HG03103 (cell line): ENCODE data around the gene CCDC74A.
"Not testable (repeated sequence)": the region's sequence is repeated elsewhere in the genome, so short reads cannot be mapped to it uniquely, and the experiment has no call there.

Experiments
- ATAC-seq: cut with Tn5 transposase; IDR thresholded peaks from one replicate; pipeline ENCODE4 v1.9.1; 2021; ENCODE audit warnings: low read depth; ENCODE audit not compliant: unreplicated experiment

Gene CCDC74A

DNA sequence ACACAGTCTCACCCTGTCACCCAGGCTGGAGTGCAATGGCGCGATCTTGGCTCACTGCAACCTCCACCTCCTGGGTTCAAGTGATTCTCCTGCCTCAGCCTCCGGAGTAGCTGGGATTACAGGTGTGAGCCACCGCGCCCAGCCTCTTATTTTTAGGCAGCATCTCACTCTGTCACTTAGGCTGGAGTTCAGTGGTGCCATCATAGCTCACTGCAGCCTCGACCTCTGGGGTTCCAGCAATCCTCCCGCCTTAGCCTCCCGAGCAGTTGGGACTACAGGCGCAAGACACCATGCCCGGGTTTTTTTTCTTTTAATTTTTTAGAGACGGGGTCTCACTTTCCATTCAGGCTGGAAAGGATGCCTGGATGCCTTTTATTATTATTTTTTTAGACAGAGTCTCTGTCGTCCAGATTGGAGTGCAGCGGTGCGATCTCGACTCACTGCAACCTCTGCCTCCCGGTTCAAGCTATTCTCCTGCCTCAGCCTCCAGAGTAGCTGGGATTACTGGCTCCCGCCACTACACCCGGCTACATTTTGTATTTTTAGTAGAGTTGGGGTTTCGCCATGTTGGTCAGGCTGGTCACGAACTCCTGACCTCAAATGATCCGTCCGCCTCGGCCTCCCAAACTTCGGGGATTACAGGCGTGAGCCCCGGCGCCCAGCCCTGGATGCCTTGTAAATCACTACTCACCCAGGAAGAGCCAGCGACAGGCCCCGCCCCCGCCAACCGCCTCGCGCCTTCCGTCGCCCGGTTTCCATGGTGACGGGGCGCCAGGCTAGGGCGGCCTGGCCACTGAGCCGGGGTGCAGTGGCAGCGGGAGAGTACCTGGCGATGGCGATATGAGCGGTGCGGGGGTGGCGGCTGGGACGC is at the start of gene CCDC74A:
CCDC74A (plus strand) TSS at position 758 of the 871 bp plus-strand sequence; CDS start at position 841, 83 bp downstream.
- peak; percentile 71 for ATAC-seq

DNA sequence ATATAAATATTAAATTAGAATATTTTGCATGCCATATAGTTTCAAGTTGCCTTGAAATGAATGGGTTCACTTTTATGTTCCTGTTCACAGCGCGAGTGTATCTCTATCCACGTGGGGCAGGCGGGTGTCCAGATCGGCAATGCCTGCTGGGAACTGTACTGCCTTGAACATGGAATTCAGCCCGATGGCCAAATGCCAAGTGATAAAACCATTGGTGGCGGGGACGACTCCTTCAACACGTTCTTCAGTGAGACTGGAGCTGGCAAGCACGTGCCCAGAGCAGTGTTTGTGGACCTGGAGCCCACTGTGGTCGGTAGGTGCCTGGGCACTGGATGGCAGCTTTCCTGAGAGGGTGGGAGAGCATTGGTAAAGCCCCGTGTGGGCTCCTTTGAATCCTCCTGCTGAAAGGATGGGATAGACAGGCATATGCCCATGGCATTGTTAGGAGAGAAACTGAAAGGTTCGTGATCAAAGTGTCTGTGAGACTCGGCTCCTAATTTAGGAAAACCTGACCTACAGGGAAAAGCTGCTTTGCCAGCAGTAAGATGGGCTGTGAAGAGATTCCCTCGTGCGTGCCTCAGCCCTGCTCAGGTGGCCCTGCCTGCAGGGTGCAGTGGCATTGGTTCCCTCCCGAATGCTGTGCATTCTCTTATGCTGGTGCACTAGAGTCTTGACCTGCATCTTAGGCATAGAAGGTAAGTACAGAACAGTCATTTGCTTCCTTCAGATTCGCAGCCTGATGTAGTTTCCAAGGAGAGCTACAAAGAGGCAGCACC is 49.4 kb upstream of the CCDC74A start:
- ATAC-seq, result not testable (repeated sequence)

DNA sequence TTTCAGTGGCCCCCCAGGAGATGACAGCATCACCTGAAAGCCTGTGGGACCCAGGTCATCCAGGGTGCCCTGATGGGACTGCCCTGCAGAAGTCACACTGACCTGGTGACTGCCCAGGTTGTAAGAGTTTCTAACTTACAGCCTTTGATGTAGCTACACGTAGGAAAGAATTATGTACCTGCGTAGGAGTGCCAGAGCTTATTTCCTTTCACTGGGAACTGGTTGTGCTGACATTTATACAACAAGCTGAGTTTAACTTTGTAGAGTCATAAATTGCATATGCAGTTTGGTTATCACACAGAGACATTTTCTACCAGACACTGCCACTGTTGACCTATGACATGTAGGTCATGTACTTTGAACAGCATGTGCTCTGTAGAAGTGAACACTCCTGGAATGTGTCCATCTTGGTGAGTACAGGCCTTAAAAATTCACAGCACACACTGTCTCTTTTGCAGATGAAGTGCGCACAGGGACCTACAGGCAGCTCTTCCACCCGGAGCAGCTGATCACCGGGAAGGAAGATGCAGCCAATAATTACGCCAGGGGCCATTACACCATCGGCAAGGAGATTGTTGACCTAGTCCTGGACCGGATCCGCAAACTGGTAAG is 48.7 kb upstream of the CCDC74A start:
- not testable (repeated sequence) for ATAC-seq

DNA sequence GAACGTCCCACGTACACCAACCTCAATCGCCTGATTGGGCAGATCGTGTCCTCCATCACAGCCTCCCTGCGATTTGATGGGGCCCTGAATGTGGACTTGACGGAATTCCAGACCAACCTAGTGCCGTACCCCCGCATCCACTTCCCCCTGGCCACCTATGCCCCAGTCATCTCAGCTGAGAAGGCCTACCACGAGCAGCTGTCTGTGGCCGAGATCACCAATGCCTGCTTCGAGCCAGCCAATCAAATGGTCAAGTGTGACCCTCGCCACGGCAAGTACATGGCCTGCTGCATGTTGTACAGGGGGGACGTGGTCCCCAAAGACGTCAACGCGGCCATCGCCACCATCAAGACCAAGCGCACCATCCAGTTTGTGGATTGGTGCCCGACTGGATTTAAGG is 47.3 kb upstream of the CCDC74A start:
- ATAC-seq, result not testable (repeated sequence)

DNA sequence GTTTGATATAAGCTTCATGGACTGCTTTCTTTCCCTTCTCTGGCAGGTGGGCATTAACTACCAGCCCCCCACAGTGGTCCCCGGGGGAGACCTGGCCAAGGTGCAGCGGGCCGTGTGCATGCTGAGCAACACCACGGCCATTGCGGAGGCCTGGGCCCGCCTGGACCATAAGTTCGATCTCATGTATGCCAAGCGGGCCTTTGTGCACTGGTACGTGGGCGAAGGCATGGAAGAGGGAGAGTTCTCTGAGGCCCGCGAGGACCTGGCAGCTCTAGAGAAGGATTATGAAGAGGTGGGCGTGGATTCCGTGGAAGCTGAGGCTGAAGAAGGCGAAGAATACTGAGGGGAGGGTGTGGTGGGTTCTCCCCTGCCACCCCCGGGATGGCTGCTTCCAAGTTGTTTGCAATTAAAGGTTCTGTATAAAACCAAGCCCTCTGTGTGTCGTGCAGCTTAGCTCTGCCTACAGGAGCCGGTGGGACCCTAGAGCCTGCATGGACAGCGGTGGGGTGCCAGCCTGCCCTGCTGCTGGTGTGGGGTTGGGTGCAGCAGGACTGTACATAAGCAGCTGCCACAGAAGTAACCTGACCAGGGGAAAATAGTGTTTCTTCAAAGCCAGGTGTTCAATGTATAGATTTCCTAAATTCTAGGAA is 45.1 kb upstream of the CCDC74A start:
- ATAC-seq, result not testable (repeated sequence)

DNA sequence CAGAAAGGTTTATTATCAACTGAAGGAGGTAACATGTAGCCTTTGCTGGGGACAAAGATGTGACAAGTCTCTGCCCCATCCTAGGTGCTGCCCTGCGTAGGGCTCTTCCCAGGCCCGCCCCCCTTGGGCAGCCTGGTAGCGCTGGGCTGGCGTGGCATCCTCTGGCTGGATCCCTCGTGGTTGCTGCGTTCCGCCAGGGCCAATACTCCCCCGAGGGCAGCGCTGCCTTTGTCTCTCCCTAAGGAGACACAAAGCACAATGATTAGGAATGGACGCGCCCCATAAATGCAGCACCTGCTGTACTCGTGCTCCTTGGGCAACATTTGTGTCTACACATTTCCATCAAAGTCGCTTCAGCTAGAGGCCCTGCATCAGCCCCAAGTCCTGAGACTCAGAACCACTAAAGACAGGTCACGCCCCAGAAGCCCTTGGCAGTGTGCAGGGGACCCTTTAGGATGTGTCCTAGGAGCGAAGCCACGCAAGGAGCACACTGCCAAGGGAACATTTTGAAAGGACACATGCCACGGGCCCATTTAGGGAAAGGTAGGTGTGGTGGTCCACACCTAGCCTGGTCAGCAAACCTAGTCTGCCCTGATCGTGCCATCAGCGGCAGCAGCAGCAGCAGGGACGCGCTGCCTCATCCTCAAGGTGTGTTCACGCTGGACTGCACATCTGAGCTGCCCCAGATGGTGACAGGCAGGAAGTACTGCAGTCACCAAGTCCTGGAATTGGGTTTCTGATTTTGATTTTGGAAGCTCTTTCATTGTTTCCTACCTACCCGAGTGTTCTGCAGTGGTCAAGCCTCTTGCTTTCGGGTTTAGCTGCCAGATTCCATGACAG is 43.5 kb upstream of the CCDC74A start:
- not testable (repeated sequence) for ATAC-seq

DNA sequence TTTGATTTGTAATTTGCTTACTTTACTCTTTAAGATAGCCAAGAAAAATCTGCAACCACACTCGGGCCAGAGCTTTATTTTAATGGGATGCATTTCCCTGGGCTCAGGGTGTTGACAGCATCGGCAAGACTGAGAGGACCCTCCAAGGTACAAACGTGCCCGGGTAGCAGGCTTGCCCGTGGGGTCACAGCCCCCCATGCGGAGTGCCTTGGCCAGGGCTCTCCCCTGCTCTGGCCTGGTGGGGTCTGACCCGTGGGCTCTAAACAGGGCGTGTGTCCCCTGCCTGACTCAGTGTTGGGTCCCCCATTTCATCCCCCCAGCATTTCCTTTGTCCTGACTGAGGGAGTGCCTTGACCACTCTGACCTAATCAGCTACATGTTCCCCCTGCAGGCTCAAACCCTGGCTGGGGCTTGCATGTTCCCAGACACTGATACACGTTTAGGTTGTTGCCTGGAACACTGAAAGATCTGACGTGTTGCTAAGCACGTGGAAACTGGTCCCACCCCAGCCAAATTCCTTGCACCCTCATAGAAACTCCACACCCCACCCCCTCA is 42.7 kb upstream of the CCDC74A start:
- ATAC-seq, result not testable (repeated sequence)

DNA sequence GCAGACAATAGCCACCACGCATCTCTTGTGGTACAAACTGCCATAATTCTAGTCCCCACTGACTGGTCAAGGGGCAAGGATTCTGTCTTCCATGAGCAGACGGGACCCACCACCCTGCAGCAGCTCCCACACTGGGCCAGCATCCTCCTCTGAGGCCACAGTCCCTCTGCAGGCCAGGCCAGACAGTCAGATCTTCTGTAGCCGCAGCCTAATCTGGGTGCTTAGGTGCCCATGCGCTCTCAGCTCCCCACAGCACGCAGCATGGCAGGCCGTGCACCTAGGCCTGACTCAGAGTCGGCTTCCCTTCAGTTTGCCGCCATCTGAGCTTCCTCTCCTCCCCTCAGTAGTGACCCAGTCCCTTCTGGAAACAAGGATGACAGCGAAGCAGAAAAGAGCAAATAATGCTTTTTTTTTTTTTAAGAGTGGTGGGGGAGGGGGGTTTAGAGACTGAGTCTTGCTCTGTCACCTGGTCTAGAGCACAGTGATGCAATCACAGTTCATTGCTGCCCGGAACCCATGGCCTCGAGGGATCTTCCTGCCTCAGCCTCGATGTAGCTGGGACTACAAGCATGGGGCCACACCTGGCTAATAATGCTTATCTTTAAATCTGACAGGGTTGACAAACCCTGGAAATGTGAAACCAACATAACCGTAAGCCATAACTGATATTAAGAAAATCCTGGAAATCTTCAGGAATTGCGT is 41.3 kb upstream of the CCDC74A start:
- ATAC-seq, result not testable (repeated sequence)

DNA sequence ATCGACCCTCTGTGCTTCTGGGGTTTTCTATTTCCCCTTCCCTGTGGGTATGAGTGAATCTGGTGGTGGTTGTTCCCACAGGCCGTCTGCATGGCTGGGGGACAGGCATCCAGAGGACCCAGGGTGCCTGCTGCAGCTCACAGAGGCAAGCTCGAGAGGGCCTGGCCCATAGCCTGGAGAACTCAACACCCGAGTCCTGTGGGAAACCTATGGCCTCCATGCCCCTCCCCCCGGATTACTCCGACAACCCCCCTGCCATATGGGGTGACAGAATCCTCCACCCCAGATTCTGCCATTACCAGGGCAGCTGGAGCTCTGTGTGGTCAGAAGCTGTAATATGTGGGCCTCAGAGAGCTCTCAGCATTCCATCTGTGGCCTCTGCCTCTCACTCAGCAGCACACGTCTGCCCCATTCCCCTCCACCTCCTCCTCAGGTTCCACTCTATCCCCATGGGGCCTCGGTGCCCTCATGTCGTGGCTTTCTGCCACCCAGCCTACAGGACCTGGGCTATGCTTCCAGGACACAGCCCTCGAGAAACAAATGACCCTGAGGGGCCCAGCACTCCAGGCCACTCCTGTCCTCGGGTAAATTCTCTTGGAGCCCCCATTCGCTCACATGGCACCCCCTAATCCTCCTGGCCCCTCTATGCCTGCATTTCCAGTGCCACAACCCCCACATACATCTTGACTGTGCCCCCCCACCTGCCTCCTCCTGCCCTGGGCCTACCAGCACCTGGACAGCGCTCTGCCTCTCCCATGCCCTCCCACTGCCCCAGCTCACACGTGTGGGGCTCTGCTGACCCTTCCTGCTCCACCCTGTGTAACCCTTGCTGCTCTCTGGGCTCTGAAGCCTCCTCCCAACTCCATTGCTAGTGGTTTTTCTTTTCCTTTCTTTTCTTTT is 39.1 kb upstream of the CCDC74A start:
- ATAC-seq, result no peak

DNA sequence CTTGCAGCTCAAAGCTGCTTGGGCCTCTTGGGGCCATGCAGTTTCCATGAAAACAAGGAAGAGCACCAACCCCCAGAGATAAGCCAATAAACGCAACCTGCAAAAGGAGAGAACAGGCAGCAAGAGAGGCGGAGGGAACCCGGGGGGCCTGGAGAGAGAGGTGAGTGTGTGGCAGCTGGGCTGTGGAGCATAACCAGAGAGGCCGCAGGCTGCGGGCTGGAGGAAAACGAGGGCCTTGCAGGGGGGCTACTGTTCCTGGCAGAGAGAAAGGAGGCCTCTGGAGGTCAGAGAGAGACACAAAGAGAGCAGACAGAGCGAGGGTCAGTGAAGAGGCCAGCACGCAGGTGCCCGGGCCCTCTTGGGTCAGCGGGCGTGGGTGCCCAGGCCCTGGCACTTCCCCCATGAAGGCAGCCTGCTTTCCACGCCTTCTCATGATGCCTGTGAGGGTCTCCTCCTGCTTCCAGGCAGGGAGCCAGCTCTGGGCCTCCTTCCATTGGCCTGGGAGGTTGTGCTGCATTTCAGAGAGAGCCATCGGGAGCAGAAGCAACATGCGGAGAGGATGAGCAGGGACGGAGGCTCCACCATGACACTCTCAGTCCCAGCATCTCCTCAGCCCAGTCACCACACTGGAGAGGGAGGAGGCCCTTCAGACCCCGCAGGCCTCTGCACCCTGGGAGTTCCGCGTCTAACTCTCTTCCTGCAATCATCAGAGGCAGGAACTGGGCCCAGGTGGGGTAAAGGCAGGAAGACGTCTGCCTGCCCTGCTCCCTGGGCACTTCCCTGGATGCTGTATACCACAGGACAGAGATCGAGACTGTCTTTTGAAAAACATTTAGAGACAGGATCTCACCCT is 36.8 kb upstream of the CCDC74A start:
- not testable (repeated sequence) for ATAC-seq

DNA sequence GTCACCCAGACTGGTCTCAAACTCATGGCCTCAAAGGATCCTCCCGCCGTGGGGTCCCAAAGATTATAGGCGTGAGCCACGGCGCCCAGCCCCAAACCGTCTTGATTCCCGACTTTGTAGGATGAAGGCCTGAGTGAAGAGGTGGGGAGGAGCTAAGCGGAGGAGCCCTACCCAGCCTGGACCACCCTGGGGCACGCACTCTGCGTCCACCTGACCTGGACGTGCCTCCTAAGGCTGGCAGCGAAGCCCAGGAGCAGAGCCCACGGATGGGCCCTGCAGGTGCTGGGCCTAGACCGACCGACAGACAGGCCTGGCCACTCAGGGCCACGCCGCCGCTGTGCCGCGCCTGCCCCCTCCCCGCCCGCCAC is 36.2 kb upstream of the CCDC74A start:
- peak; percentile 1 for ATAC-seq

DNA sequence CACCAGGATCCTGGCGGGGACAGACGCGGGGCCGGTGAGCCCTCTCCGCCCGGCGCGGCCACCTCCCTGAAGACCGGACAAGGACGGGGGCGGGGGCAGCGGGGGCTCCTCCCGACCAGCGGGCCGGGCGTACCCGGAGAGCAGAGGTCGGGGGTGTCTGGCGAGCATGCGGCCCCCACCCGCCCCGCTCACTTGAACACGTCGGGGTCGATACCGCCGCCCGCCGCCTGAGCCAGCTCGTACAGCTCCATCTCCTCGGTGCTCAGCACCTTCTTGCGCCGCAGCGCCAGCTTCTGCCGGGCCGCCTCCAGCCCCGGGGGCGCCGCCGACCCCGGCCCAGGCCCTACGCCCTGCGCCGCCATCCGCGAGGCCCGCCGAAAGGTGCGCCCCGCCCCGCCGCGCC is 35.7 kb upstream of the CCDC74A start, which contains the start of gene MZT2A:
MZT2A (minus strand) TSS at position 383 of the 403 bp plus-strand sequence; CDS start at position 362, 21 bp downstream.
- ATAC-seq, result not testable (repeated sequence)

DNA sequence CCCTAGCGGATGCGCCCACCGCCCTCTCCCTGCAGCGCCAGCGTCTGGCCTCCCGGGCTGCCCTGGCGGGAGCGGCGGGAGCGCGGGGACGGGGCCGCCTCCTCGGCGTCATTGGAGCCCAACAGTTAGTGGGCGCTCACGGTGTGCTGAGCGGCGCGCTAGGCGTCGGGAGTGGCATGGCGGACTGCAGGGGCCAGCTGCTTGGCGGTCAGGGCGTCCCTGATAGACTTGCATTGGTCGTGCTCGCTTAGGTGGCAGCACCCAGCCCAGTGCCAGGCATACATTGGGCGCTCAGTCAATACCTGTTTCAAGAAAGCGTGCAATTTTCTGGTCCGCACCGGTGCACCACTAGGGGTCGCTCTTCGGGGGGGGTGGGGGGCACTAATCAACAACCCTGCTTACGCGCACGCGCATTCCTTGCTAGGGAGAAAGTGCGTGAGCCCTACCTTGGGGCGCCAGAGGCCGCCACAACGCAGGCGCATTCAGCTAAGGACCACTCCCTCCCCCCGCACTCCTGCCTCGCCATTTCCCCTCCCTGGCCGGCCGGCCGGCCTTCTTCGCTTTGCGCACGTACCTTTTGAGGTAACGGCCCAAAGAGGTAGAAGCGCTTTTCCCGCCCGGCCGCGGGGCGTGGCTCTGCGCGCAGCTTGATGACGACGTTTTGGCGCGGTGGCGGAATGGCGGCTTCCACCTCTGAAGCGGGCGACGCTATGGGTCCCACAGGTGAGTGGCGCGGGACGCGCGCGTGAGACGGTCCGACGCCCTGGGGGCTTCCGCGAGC is 35.1 kb upstream of the CCDC74A start:
- peak; percentile 72 for ATAC-seq

DNA sequence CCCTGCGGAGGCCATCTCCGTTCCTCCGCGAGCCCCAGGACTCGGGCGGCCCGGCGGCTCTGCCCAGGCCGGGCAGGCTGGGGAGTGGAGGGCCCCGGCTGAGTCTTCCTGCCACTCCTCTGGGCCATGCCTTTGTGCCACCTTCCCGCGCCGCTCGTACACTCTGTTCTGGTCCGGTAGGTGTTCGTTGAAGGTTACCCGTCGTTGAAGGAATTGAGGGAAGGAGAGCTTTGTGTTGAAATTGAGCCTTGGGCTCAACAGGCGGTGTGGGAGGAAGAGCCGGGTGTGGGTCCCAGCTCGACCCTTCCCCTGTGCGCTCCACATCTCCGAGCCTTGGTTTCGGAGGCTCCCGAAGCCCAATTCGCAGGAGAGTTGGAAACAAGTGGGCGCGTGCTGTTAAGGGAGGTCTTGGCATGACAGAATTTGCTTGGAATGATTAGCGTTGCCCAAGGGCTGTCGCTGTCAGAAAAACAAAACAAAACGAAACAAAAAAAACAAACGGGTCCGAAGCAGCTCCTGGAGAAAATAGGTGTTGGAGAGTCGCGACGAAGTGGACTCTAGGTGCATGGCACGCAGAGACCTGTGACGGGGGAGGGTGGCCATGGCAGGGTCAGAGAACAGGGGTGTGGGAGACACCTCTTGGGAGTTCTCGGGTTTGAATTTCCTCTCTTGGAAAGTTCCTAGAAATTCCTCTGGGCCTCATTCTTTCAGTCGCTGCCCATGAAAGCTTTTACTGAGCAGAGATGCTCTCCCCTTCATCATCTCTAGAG is 34.3 kb upstream of the CCDC74A start:
- ATAC-seq, result peak; percentile 9

DNA sequence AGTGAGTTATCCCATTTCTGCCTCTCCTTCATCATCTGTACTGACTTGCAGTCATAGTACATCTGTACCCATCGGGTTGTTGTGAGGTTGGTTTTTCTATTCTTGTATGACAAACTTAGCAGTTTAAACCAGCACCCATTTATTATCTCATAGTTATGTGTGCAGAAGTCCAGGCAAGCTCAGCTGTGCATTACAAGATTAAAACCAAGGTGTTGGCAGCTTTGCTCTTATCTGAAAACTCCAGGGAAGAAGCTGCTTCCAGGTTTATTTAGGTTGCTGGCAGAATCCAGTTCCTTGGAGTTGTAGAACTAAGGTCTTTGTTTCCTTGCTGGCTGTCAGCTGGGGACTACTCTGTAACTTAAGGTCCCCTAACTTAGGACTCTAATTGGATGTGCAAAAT is 32.2 kb upstream of the CCDC74A start:
- not testable (repeated sequence) for ATAC-seq
